GM21360 (cell line): ENCODE measurements around the gene DTHD1.

ENCODE experiments used
- ATAC-seq: cut with Tn5 transposase; IDR thresholded peaks from one replicate; pipeline ENCODE4 v1.9.1; 2021; ENCODE audit warnings: mild to moderate bottlenecking, moderate library complexity; ENCODE audit not compliant: unreplicated experiment

The DTHD1 gene

GRCh38 chr4:36312511-36312910 is 31.1 kb downstream of the DTHD1 start:
- no peak for ATAC-seq

GRCh38 chr4:36313301-36313700 is 31.9 kb downstream of the DTHD1 start:
- no peak for ATAC-seq

- no peak for ATAC-seq
These were observed 32.3 kb downstream of the DTHD1 start for GRCh38 chr4:36313703-36314102.

GRCh38 chr4:36316607-36317006 is 35.2 kb downstream of the DTHD1 start:
- no peak for ATAC-seq

GRCh38 chr4:36317721-36318120 is 36.3 kb downstream of the DTHD1 start:
- ATAC-seq: no peak

GRCh38 chr4:36320117-36320896 is 38.9 kb downstream of the DTHD1 start:
- ATAC-seq: peak; percentile 36

- no peak for ATAC-seq
These were observed 39.8 kb downstream of the DTHD1 start for GRCh38 chr4:36321176-36321575.

- peak; percentile 21 for ATAC-seq
These were observed 41.5 kb downstream of the DTHD1 start for GRCh38 chr4:36322921-36323354.

- ATAC-seq: no peak
These were observed 42.5 kb downstream of the DTHD1 start for GRCh38 chr4:36323816-36324419.

- no peak for ATAC-seq
These were observed 43.4 kb downstream of the DTHD1 start for GRCh38 chr4:36324808-36325207.

GRCh38 chr4:36325499-36325898 is 44.1 kb downstream of the DTHD1 start:
- ATAC-seq: peak; percentile 75

GRCh38 chr4:36325926-36326325 is 44.5 kb downstream of the DTHD1 start:
- ATAC-seq: no peak

GRCh38 chr4:36326476-36327029 is 45.1 kb downstream of the DTHD1 start:
- ATAC-seq: no peak

- no peak for ATAC-seq
These were observed 46.0 kb downstream of the DTHD1 start for GRCh38 chr4:36327400-36327799.

GRCh38 chr4:36328130-36328529 is 46.7 kb downstream of the DTHD1 start:
- no peak for ATAC-seq

- ATAC-seq: no peak
These were observed 47.8 kb downstream of the DTHD1 start for GRCh38 chr4:36329228-36329627.

- ATAC-seq: no peak
These were observed 49.4 kb downstream of the DTHD1 start for GRCh38 chr4:36330796-36331195.

- ATAC-seq: peak; percentile 75
These were observed 50.8 kb downstream of the DTHD1 start for GRCh38 chr4:36332023-36332781.

GRCh38 chr4:36332782-36333131 is 51.3 kb downstream of the DTHD1 start:
- peak; percentile 97 for ATAC-seq

- no peak for ATAC-seq
These were observed 52.0 kb downstream of the DTHD1 start for GRCh38 chr4:36333303-36333877.

- no peak for ATAC-seq
These were observed 56.3 kb downstream of the DTHD1 start for GRCh38 chr4:36337665-36338185.
